Activated T-cell treated with anti-CD3 and anti-CD28 coated beads for 4 hours (primary cell): ENCODE measurements around the gene RNF151.
"Not testable (repeated sequence)": the region's sequence is repeated elsewhere in the genome, so short reads cannot be mapped to it uniquely, and the experiment has no call there.

Experiments
- DNase-seq: peaks from one replicate; pipeline ENCODE4 v3.0.0-alpha.2; 2020

The RNF151 gene

DNA sequence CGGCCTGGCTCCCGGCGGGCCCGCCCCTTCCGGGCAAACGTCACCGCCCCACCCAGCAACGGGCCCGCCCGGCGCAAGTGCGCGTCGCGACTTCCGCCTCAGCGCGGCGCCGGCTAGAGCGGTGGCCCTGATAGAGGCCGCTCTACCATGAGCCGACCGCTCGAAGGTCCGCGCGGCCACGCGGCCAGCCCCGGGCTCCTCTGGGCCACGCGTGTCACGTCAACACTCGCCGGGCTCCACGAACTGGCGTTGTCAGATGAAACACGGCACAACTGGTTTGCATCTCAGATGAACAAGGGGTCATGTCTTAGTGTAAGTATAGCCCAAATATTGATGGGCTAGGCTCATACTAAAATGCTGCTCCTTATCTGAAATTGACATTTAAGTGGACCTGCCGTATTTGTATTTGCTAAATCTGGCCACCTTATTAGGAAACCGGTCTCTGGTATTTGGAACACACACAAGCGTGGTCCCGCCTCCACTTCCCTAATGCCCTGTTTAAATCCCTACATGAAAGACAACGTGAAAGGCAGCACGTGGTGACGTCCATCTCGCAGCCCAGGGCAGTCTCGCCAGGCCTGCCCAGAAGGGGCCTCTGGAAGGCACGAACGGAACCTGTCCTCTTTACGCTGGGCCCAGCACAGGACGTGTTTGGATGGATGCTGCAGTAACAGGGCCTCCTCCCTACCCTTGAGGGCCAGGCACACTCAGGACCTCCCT is 43.3 kb downstream of the RNF151 start, which contains the start of gene ZNF598:
TSS of gene ZNF598 (minus strand) at position 31 of the 720 bp plus-strand sequence.
- peak; percentile 68 for DNase-seq

DNA sequence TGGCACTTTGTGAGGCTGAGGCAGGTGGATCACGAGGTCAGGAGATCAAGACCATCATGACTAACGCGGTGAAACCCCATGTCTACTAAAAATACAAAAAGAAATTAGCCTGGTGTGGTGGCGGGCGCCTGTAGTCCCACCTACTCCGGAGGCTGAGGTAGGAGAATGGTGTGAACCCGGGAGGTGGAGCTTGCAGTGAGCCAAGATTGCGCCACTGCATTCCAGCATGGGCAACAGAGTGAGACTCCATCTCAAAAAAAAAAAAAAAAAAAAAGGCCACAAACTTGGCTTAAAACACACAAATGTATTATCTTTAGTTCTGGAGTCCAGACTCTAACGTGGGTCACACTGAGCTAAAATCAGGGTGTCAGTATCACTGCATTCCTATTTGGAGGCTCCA is 45.1 kb downstream of the RNF151 start:
- DNase-seq = not testable (repeated sequence)

GRCh38 chr16:2013527-2013926 is 46.9 kb downstream of the RNF151 start:
- no peak for DNase-seq

DNA sequence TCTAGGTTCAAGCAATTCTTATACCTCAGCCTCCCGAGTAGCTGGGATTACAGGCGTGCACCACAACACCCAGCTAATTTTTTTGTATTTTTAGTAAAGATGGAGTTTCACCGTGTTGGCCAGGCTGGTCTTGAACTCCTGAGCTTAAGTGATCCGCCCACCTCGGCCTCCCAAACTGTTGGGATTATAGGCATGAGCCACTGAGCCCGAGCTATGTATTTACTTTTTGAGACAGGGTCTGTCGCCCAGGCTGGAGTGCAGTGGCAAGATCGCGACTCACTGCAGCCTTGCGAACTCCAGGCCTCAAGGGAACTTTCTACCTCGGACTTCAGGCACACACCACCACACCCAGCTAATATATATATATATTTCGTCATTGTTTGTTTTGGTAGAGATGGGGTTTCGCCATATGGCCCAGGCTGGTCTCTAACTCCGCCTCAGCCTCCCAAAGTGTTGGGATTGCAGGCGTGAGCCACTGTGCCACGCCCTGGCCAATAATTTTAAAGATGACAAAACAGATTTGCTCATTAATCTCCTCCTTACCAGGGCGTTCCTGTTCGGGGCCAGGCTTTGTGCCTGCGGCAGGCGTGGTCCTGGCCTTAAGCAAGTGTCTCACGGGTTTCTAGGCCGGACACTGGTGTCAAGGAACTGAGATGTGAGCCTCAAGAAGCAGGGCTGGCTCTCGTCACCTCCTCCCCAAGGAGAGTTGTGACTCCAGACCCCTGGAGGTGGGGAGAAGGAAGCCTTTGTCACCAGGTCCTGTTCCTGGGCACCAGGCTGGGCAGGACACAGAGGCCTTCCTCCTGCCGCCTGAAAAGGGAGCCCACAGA is 48.7 kb downstream of the RNF151 start:
- no peak for DNase-seq

DNA sequence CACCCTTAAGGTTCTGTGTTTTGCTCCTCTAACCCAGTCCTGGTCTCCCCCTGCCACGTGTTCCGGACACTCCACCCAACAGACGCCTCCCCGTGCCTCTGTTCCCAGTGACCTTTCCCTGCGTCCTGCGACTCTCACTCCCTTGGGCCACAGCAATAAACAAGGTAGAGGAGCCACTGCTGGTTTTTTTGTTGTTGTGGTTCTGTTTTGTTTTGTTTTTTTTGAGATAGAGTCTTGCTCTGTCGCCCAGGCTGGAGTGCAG is 49.2 kb downstream of the RNF151 start:
- DNase-seq = no peak

- DNase-seq = no peak
These were observed 49.8 kb downstream of the RNF151 start for GRCh38 chr16:2016407-2016922.
